PC-3 (cell line): ENCODE data around the gene LILRA2. TPM values are rescaled to one million over a fixed set of nuclear protein-coding genes. Genes with fewer than 3 reads are reported as not detected.
"Not testable (repeated sequence)": the region's sequence is repeated elsewhere in the genome, so short reads cannot be mapped to it uniquely, and the experiment has no call there.

Experiments
- ATAC-seq: fragments of 200-7000 bp; cut with Tn5 transposase; 2 replicates; pipeline ENCODE4 v1.9.1; 2020; ENCODE audit warnings: mild to moderate bottlenecking, moderate library complexity
- BruUV-seq: library from RNA; stranded (reverse); fragments of 400-500 nt; replicated peaks from 2 replicates; lab custom pipeline; 2021; lab: Mats Ljungman, UMichigan
- CTCF ChIA-PET: fragments of 300-600 bp; sonication (Branson Sonifier 250); formaldehyde crosslinking; loops from one replicate; lab custom pipeline; 2022; ENCODE audit warnings: antibody characterized with exemption; lab: Charles Lee
- POLR2A ChIA-PET: fragments of 300-600 bp; sonication (Branson Sonifier 250); formaldehyde crosslinking; loops from one replicate; lab custom pipeline; 2022; ENCODE audit warnings: antibody characterized with exemption; ENCODE audit not compliant: unreplicated experiment; lab: Charles Lee
- DNase-seq: peaks from one replicate; pipeline ENCODE4 v3.0.0-alpha.2; 2015
- H2AFZ ChIP-seq: fragments of 300-600 bp; sonication (generic); 2 replicates; pipeline ENCODE4 v1.6.0; 2016; ENCODE audit warnings: antibody characterized with exemption, low read length
- H3F3A ChIP-seq: fragments of 300-600 bp; sonication (generic); one replicate; pipeline ENCODE4 v1.6.0; 2017; ENCODE audit warnings: antibody characterized with exemption, low read length, control low read depth, mild to moderate bottlenecking; ENCODE audit not compliant: unreplicated experiment
- H3K27ac ChIP-seq: fragments of 300-600 bp; sonication (generic); 2 replicates; pipeline ENCODE4 v1.5.1; 2016; ENCODE audit warnings: mild to moderate bottlenecking, low read length
- H3K27me3 ChIP-seq: fragments of 300-600 bp; sonication (generic); 2 replicates; pipeline ENCODE4 v1.6.1; 2016; ENCODE audit warnings: low read length, mixed read lengths
- H3K36me3 ChIP-seq: fragments of 300-600 bp; sonication (generic); 2 replicates; pipeline ENCODE4 v1.6.1; 2016; ENCODE audit warnings: low read depth, mixed run types, low read length, mixed read lengths
- H3K4me1 ChIP-seq: fragments of 300-600 bp; sonication (generic); 2 replicates; pipeline ENCODE4 v1.5.1; 2016; ENCODE audit warnings: low read length; ENCODE audit not compliant: insufficient read depth
- H3K4me2 ChIP-seq: fragments of 300-600 bp; sonication (generic); 2 replicates; pipeline ENCODE4 v1.6.0; 2016; ENCODE audit warnings: low read length
- H3K4me3 ChIP-seq: fragments of 300-600 bp; sonication (generic); 2 replicates; pipeline ENCODE4 v1.5.1; 2016; ENCODE audit warnings: mild to moderate bottlenecking, low read length, mixed read lengths
- H3K79me2 ChIP-seq: fragments of 300-600 bp; sonication (generic); 2 replicates; pipeline ENCODE4 v1.6.1; 2017; ENCODE audit warnings: low read length, mixed read lengths
- H3K9ac ChIP-seq: fragments of 300-600 bp; sonication (generic); 2 replicates; pipeline ENCODE4 v1.6.0; 2016; ENCODE audit warnings: mild to moderate bottlenecking, low read length
- H3K9me2 ChIP-seq: fragments of 300-600 bp; sonication (generic); replicated peaks from 2 replicates; pipeline ENCODE4 v1.6.1; 2016; ENCODE audit warnings: mixed run types, low read length, mixed read lengths
- H3K9me3 ChIP-seq: fragments of 300-600 bp; sonication (generic); 2 replicates; pipeline ENCODE4 v1.6.1; 2016; ENCODE audit warnings: low read length, mixed read lengths
- H4K20me1 ChIP-seq: fragments of 300-600 bp; sonication (generic); 2 replicates; pipeline ENCODE4 v1.6.1; 2016; ENCODE audit warnings: low read length, mixed read lengths
- EZH2 ChIP-seq: fragments of 300-600 bp; sonication (generic); IDR thresholded peaks from one replicate; pipeline ENCODE4 v1.6.1; 2017; ENCODE audit warnings: antibody characterized with exemption, mild to moderate bottlenecking, low read length; ENCODE audit not compliant: unreplicated experiment
- EZH2phosphoT487 ChIP-seq: fragments of 300-600 bp; sonication (generic); IDR thresholded peaks from 2 replicates; pipeline ENCODE4 v1.6.1; 2018; ENCODE audit warnings: mild to moderate bottlenecking, antibody characterized with exemption, low read length, borderline replicate concordance
- intact Hi-C: fragments of 100-400 bp; cut with micrococcal nuclease; formaldehyde crosslinking; loops from 2 replicates; pipeline ENCODE4 v1.9.0; 2023
- total RNA-seq: library from RNA; depleted of rRNA; stranded (reverse); fragments of >200 nt; gene quantifications from 2 replicates; pipeline ENCODE4 v1.2.3, GENCODE V29; 2014
- TF ChIP-seq, protein P1 (sequence below): fragments of 300-600 bp; sonication (generic); conservative IDR thresholded peaks from 2 replicates; pipeline ENCODE4 v1.5.1; 2017; ENCODE audit warnings: antibody characterized with exemption, low read depth, mild to moderate bottlenecking, low read length

The LILRA2 gene
- total RNA-seq, 1 experiment from 2014 or later: not detected

DNA sequence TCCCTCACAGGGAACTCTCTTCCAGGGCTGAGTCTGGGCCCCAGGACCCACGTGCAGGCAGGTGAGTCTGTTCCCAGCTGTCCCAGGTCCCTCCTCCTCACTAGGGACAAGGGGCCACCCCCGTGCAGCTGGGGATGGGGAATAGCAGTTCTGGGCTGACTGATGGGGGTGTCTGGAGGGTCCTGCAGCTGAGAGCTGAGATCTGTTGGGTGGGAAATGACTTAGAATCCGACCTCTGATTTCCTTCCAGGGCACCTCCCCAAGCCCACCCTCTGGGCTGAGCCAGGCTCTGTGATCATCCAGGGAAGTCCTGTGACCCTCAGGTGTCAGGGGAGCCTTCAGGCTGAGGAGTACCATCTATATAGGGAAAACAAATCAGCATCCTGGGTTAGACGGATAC, 461 bp downstream of the LILRA2 start:
- Histone ChIP-seq H3F3A (no peaks in the 10 kb centered on the region), H3K9me2 (no peaks in the 10 kb centered on the region), H4K20me1 (no peaks in the 10 kb centered on the region), H3K36me3 (no peaks in the 10 kb centered on the region), H3K79me2 (no peaks in the 10 kb centered on the region), H3K27me3 (peaks cover 79% of the 10 kb centered on the region), H3K4me2 (no peak overlapping the region), H3K9me3 (no peaks in the 10 kb centered on the region), H3K4me3 (no peak overlapping the region), H3K9ac (no peak overlapping the region), H2AFZ (no peak overlapping the region), H3K27ac (no peak overlapping the region), H3K4me1 (no peaks in the 10 kb centered on the region)
- intact Hi-C loops: no loop called here
- TF ChIP-seq EZH2 (no peak), EZH2phosphoT487 (no peak)
- TF ChIP-seq, protein P1, sequence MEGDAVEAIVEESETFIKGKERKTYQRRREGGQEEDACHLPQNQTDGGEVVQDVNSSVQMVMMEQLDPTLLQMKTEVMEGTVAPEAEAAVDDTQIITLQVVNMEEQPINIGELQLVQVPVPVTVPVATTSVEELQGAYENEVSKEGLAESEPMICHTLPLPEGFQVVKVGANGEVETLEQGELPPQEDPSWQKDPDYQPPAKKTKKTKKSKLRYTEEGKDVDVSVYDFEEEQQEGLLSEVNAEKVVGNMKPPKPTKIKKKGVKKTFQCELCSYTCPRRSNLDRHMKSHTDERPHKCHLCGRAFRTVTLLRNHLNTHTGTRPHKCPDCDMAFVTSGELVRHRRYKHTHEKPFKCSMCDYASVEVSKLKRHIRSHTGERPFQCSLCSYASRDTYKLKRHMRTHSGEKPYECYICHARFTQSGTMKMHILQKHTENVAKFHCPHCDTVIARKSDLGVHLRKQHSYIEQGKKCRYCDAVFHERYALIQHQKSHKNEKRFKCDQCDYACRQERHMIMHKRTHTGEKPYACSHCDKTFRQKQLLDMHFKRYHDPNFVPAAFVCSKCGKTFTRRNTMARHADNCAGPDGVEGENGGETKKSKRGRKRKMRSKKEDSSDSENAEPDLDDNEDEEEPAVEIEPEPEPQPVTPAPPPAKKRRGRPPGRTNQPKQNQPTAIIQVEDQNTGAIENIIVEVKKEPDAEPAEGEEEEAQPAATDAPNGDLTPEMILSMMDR: no peak
- no TSS peak for BruUV-seq
- DNase-seq: no peak
- no peak for ATAC-seq
- POLR2A ChIA-PET: no interaction called here
- CTCF ChIA-PET: no interaction called here

GRCh38 chr19:54574527-54575056, 1.0 kb downstream of the LILRA2 start:
- BruUV-seq: no TSS peak
- H4K20me1 ChIP-seq: no peaks in the 10 kb centered on the region
- no peaks in the 10 kb centered on the region for H3K9me2 ChIP-seq
- H3K27ac ChIP-seq: no peak overlapping the region
- no peaks in the 10 kb centered on the region for H3K36me3 ChIP-seq
- no peak overlapping the region for H3K9ac ChIP-seq
- DNase-seq: no peak
- no peak for ATAC-seq
- H3K9me3 ChIP-seq: no peaks in the 10 kb centered on the region
- H3K4me3 ChIP-seq: no peak overlapping the region
- H3K4me2 ChIP-seq: no peak overlapping the region
- no peaks in the 10 kb centered on the region for H3K79me2 ChIP-seq
- peaks cover 73% of the 10 kb centered on the region for H3K27me3 ChIP-seq
- intact Hi-C loops: no loop called here
- ChIA-PET CTCF (no interaction called here), POLR2A (no interaction called here)
- H3F3A ChIP-seq: no peaks in the 10 kb centered on the region
- H3K4me1 ChIP-seq: no peaks in the 10 kb centered on the region
- H2AFZ ChIP-seq: no peak overlapping the region
- TF ChIP-seq, protein P1: no peak
- TF ChIP-seq EZH2: no peak
- no peak for TF ChIP-seq EZH2phosphoT487

DNA sequence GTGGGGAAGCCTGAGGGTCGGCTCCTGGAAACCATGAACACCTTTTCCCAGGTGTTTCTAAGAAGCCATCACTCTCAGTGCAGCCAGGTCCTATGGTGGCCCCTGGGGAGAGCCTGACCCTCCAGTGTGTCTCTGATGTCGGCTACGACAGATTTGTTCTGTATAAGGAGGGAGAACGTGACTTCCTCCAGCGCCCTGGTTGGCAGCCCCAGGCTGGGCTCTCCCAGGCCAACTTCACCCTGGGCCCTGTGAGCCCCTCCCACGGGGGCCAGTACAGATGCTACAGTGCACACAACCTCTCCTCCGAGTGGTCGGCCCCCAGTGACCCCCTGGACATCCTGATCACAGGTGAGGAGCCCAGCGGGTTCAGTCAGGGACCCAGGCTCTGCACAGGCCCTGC, 1.6 kb downstream of the LILRA2 start:
- H3K9me3 ChIP-seq, CTCF ChIA-PET: not testable (repeated sequence)

More for the DNA sequence above, 1.6 kb downstream of the LILRA2 start:
- H3K4me1 ChIP-seq, H2AFZ ChIP-seq, intact Hi-C loops, H3K4me2 ChIP-seq, H4K20me1 ChIP-seq, H3K9ac ChIP-seq, H3K36me3 ChIP-seq, BruUV-seq, POLR2A ChIA-PET, DNase-seq, H3K79me2 ChIP-seq, ATAC-seq, H3K27ac ChIP-seq, H3K9me2 ChIP-seq, H3F3A ChIP-seq, H3K4me3 ChIP-seq: not testable (repeated sequence)
- H3K27me3 ChIP-seq: peaks cover 67% of the 10 kb centered on the region
